SKM-1 (cell line): ENCODE results near the gene ATP9B.
"Not testable (repeated sequence)": the region's sequence is repeated elsewhere in the genome, so short reads cannot be mapped to it uniquely, and the experiment has no call there.

Experiments
- DNase-seq: peaks from one replicate; lab custom pipeline; 2025; ENCODE audit not compliant: unreplicated experiment; lab: John Stamatoyannopoulos, UW

Gene ATP9B

DNA sequence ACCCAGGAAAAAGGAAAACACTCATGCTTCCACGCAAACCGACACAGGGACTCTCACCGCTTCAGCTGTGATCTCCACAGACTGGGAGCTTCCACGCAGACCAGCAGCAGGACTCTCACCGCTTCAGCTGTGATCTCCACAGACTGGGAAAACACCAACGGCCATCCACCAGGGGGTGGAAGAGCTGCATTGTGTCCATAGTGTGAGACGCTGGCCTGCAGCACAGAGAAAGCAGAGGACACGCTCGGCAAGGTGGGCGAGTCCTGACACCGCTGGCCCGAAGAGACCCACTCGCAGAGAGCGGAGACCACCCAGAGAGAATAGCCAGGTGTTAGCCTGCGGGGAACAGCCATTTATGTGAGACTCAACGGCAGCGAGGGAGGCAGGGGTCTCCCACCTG lies 284.1 kb downstream of the ATP9B start:
- DNase-seq = no peak

DNA sequence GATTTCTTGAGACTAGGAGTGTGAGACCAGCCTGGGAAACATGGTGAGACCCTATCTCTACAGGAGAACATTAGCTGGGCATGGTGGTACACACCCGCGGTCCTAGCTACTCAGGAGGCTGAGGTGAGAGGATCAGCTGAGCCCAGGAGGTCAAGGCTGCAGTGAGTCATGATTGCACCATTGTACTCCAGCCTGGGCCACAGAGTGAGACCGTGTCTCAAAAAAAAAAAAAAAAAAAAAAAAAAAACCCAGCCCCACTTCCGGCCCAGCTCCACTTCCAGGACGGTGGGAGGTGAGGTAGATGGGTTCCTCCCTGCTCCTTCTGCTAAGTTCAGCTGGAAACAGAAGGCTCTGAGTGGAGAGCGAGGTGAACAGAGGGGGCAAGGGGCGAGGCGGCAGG lies 285.2 kb downstream of the ATP9B start:
- no peak for DNase-seq

DNA sequence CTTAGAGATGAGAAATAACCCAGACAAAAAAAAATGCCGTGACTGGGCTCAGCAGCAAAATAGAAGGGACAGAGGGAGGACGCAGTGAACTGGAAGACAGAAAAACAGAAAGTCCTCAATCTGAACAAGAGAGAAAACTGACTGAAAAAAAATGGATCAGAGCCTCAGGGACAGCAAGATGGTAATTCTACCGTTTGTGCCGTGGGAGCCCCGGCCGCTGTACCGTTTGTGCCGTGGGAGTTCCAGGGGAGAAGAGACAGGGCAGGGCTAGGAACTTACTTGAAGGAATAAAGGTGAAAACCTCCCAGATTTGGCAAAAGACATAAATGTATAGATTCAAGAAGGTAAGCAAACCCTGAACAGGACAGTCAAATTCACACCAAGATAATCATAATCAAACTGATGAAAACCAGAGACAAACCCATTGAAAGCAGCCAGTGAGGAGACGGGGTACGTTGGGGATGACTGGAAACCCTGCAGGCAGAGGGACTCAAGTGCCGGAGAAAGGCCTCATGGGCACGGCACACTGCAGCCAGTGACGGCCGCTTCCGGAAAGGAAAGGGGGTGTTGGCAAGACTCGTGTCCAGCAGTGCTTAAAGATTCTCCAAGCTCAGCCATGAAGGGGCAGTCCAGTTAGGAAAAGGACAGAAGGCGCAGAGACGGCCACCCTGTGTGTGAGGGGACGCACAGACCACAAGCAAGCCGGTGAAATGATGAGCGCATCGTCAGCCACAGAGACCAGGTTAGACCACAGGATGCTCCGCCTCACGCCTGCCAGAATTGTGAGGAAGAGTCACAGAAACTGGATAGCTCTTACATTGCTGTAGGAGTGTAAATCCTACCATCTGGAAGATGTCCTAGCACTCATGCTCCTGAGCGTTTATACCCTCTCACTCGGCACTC lies 286.5 kb downstream of the ATP9B start:
- DNase-seq = no peak

DNA sequence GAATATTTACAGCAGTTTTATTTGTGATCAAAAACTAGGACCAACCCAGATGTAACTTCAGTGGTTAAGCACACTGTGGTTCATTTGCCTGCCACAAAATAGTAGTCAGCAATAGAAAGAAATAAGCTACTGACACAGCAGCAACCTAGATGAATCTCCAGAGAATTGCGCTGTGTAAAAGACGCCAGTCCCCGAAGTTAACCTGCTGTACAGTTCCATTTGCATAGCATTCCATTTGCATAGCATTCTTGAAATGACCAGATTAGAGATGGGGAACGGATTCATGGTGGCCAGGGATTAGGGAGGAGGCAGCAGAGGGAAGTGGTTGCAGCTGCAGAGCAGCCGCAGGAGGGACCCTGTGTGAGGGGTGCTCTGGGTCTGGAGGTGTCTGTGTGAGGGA lies 287.2 kb downstream of the ATP9B start:
- DNase-seq = no peak

DNA sequence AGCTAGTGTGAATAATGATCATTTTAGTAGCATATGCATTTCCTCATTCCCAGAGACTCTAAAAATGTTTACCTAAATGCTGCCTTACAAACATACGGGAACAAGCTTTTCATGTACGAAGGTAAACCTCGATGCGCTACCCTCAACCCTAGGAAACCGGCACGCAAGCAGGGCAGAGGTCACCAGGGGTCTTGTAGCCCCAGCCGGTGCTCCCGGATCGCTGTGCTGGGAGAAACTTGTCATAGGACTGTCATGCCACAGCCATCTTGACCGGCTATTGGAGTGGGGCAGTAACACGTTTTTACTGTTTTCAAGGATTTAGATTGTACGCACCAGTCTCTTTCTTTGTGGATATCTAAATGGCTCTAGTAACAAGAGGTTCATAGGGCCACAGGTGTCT lies 291.7 kb downstream of the ATP9B start:
- DNase-seq = no peak

DNA sequence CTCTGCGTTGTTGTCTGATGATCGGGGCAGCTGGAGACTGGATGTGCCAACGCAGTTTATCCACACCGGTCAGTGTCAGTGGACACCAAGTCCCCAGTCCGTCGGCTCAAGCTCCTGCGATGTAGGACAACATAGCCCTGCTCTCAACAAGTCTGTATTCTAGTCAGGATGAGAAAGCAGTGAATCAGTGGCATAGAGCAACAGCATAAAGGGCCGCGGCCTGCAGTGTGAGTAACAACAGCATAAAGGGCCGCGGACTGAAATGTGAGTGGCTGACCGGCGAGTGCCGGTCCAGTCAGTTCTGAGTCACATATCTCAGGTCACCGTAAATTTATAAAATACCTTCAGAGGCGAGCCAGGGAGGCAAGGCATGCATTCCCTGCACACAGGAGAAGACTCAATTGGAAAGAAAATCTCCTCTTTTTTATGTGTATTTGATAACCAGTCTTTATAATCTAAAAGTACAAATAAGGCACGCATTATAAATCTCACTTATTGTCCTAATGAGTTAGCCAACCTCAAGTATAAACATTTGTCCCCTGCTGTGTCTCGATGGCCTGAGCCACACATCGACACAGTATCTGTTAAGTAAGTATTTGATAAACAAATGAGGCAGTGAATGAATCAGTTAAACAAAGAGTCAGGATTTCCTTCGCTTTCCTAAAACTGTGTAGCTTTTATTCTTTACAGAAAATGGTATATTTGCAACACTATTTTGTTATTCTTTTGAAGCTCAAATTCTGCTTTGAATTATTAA lies 292.8 kb downstream of the ATP9B start:
- DNase-seq = no peak

DNA sequence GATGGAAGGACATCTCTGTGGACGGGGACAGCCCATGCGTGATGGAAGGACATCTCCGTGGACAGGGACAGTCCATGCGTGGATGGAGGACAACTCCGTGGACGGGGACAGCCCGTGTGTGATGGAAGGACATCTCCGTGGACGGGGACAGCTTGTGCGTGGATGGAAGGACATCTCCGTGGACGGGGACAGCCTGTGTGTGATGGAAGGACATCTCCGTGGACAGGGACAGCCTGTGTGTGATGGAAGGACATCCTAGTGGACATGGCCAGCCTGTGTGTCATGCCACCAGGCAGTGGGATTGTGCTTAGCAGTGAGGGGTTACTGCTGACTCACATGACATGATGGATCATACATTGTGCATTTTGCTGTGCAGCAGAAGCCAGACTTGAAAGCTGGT lies 296.5 kb downstream of the ATP9B start:
- no peak for DNase-seq

DNA sequence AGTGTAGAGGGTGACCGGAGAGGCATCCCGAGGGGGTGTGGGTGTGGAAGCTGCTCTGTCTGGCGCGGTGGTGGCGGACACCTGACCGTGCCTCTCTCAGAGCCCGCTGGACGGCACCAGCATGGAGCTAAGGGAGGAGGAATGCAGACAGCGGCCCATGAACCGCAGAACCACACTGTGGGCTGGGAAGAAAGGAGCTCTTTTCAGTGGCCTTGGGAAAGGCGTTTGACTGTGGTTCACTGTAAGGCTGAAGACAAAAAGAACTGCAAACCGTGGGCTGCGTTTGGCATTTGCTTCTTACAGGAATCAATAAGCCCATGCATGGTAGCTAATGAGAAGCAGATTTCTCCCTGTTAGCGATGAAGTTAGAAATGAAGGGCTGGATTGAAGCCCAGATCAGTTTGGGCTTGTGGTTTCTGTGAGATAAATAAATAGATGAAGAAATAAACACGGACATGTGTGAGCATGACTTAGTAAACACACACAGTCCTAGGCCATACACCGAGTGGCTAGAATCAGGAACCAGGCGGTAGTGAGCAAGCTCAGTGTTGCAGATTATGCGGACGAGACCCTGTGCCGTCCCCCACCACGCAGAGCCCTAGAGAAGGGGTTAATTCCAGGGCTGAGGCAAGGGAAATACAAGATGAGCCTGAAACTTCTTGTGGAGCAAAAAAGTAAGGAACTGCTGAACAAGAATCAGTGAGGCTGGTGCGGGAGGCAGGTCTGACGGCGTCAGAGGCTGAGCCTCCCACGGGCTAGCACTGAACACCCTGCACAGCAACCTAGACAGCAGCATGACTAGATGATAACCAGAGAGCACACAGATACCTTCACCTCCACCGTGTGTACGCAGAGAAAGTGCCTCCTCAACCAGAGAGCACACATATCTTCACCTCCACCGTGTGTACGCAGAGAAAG lies 297.2 kb downstream of the ATP9B start:
- DNase-seq = no peak

DNA sequence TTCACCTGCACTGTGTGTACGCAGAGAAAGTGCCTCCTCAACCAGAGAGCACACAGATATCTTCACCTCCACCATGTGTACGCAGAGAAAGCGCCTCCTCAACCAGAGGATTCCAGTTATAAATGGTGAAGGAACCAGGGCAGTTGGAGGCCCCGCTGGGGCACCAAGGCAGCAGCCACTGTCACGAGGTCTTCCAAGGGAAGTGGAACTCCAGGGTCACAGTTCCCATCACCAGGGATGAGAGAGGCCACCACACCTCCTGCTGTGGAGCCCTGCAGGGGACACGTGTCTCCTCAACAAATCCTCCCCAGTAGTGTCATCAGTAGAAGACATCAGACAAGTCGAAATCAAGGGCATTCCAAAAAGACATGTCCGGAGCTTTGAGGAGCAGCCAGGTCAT lies 298.3 kb downstream of the ATP9B start:
- DNase-seq = no peak

DNA sequence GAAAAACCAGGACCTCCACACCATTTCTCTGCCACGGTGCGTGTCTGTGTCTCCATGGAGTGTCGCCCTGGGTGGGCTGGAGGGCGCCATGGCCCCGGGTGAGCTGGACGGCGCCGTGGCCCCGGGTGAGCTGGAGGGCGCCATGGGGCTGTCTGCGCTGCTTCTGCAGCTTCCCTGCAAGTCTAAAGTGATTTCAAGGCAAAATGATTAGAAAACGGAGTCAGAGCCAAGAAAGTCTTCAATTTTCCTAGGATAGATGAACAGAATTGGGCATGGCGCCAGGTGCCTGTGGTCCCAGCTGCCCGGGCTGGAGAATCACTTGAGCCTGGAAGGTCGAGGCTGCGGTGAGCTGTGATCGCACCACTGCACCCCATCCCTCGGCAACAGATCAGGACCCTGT lies 298.8 kb downstream of the ATP9B start:
- DNase-seq = no peak

DNA sequence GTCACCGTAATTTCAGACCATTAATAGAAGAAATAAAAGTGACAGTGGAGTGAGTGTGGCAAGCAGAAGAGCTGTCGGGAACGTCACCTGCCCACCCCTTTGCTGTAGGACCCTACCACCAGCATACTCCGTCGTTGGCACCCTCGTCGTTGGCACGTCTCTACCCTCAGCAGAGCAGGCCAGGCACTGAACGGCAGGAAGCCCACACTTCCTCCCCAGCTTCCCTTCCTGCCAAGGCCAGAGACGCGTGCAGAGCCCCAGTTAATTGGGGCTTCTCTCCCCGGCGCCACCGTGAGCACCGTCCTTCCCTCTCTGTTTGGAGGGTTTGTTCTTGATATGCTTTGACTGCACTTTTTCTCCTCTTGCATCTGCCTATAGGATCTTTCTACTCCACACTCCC lies 299.5 kb downstream of the ATP9B start:
- DNase-seq = no peak

DNA sequence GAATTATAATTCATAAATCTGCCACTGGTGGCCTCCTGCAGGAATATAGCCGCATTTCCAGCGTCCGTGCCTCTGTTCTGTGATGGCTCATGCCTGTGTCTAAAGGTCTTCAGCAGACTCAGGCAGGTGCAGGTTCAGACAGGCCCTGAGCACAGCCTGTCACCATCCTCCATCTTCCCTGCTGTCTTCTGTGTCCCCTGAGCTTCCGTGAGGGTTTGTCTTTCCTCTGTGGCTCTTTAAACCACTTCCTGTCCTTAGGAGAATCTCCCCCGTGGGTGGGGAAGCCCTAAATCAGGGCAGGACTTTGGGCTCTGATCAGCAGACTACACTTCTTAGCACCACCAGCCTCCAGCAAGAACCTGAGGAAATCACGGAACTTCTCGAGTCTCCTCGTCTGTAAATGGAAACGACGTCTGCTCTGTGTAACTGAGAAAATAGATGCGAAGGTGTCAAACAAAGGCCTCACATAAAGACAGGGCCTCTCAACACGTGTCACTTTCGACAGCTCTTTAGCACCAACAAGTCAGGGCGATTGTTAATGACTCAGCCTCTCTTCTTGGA lies 302.4 kb downstream of the ATP9B start:
- DNase-seq = no peak

DNA sequence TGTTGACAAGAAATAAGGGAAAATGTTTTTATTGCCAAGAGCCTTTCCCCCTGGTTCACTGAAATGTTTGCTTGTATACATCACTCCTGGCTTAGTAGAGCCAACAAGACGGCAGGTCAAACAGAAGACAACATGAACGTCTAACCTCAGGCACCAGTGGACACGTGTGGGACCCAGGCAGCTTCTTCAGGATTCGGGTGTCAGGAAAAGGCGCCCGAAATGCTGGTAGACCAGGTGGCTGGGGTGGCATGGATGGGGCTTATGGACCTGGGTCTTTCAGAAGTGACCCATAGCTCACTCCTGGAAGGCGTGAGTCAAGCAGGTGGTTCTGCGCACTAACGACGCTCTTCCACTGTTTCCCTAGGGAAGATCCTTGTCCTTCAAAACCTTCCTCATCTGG lies 303.3 kb downstream of the ATP9B start:
- no peak for DNase-seq

DNA sequence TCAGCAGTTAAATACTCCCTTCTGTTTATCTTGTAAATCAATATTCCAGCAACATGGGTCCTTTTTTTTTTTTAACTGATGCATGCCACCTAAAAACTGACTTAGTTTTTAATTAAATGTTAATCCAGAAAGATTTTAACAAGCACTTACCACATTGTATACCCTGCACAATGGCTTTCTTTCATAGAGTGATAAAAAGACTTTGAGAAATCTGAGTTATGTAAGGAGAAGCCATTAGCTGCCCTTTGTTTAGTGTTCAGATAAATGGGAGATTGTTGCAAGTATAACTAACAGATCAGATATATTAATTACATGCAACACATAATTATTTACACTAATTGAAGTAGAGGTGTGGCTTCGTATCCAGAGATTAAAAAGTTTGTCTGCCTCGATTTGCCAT lies 303.8 kb downstream of the ATP9B start:
- no peak for DNase-seq

DNA sequence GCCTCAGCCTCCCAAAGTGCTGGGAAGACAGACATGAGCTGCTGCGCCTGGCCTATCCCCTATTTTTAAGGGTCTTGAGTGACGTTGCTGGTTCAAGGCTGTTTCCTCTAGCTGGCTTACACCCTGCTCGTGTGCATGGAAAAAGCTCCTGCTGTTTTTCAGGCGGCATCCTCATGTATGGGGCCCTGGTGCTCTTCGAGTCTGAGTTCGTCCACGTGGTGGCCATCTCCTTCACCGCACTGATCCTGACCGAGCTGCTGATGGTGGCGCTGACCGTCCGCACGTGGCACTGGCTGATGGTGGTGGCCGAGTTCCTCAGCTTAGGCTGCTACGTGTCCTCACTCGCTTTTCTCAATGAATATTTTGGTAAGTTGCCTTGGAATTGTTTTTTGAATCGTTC lies 304.5 kb downstream of the ATP9B start:
- DNase-seq = no peak

DNA sequence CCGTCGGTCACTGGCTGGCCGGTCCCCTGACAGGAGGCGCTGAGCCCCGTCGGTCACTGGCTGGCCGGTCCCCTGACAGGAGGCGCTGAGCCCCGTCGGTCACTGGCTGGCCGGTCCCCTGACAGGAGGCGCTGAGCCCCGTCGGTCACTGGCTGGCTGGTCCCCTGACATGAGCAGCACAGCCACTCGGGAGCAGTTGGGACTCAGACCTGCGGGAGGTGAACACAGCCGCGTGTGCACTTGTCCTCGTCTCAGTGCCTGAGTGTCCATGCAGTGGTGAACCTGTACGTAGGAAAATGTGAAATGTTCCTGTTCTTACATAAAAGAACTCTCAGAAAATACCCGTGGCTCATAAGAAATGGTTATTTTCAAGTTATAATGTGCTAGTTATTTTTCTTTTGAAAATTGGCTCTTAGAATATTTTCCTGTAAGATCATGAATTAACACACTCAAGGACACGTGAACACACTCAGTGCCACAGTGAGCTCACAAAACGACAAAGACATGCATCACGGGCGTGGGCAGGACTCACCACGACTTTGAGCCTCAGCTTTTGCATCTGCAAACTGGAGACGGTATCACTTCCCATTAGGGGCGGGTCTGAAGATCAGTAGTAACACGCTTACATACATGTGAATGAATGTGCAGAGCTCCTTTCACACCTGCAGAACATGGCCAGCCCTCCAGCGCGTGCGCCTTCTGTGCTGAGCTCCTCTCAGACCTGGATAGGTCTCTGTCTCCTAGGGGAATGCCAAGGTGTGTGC lies 305.4 kb downstream of the ATP9B start:
- DNase-seq = no peak

DNA sequence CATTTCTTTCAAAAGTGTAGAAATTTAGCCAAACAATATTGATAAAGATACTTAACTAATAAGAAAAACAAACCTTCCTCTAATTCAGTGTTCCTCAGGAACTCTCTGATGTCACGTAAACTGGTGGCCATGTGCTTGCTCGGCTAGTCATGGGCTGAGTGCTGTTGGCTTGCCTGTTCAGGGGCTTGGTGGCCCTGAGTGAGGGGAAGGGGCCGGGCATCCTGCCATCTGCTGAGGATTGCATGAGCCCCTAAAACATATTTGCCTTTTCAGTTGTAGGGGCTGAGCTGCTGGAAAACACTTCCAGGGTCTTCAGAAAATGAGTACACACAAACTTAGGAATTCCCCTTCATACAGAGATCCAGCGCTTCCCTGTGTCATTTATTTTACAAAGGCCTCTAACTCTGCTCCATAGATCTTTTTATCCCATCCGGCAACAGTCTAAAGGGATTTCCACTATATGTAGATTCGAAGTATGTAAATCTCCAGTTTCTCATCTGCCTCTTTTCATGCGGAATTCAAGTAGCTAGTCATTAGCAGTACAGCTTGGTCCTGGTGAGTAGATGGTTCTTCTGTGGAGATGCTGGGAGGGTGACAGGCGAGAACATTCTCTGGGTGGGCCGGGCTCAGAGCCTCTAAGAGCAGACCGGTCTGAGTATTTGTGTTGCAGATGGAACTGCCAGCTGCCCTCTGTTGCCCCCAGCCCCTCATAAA lies 306.4 kb downstream of the ATP9B start:
- DNase-seq = no peak

DNA sequence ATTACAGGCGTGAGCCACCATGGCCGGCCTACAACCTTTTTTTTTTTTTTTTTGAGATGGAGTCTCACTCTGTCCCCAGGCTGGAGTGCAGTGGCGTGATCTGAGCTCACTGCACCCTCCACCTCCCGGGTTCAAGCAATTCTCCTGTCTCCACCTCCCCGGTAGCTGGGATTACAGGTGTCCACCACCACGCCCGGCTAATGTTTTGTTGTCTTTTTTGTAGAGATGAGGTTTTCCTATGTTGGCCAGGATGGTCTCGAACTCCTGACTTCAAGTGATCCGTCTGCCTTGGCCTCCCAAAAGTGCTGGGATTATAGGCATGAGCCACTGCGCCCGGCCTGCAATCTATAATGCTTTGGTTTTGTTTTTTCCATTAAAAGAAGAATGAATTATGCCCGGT lies 307.5 kb downstream of the ATP9B start:
- DNase-seq = not testable (repeated sequence)

DNA sequence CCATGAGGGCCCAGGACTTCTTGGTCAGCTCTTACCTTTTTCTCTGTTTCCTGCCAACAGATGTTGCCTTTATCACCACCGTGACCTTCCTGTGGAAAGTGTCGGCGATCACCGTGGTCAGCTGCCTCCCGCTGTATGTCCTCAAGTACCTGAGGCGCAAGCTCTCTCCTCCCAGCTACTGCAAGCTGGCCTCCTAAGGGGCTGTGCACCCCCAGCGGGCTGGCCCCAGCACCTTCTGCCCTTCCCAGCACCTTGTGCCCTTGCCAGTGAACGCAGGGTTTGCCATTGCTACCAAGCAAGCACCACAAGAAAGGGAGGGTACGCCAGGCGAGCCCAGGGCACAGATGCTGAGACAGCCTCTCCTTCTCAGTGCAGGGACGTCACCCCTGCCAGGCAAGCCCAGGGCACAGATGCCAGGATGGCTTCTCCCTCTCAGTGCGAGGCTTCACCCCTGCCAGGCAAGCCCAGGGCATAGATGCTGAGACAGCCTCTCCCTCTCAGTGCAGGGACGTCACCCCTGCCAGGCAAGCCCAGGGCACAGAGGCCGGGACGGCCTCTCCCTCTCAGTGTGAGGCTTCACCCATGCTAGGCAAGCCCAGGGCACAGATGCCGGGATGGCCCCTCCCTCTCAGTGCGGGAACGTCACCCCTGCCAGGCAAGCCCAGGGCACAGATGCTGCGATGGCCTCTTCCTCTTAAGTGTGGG lies 308.1 kb downstream of the ATP9B start:
- no peak for DNase-seq
